ENCODE measurements around the gene FOXC2.

Gene FOXC2

GRCh38 chr16:86598607-86599565, 32.3 kb downstream of the FOXC2 start:
- TF ChIP-seq CTBP1 (IDR thresholded peaks at IDR 0.05; ENCODE audit: borderline replicate concordance) (no peak), FOXA1 (IDR thresholded peaks at IDR 0.05) (no peak), HDGF (IDR thresholded peaks at IDR 0.05; ENCODE audit: borderline replicate concordance) (no peak), TARDBP (IDR thresholded peaks at IDR 0.05) (no peak), PKNOX1 (IDR thresholded peaks at IDR 0.05) (no peak), BHLHE40 (IDR thresholded peaks at IDR 0.05; ENCODE audit: borderline replicate concordance) (no peak), SP1 (IDR thresholded peaks at IDR 0.05) (no peak), ARNT (IDR thresholded peaks at IDR 0.05) (no peak), SUZ12 (IDR thresholded peaks at IDR 0.05) (no peak), LEF1 (IDR thresholded peaks at IDR 0.05; ENCODE audit: borderline replicate concordance) (no peak), ZNF384 (IDR thresholded peaks at IDR 0.05) (no peak)
- ChIA-PET POLR2A (no interaction called here), CTCF (interaction anchor here (0.7 kb wide), 1 partner anchor 273 kb away, joined by 3 read pairs; no protein-coding TSS in a partner anchor)
- no peak for DNase-seq (ENCODE audit: extremely low spot score)

GRCh38 chr16:86601356-86601755, 34.7 kb downstream of the FOXC2 start:
- ChIA-PET CTCF (no interaction called here), POLR2A (no interaction called here)
- TF ChIP-seq HDGF (IDR thresholded peaks at IDR 0.05; ENCODE audit: borderline replicate concordance): no peak
- no peak for DNase-seq (ENCODE audit: extremely low spot score)

GRCh38 chr16:86602521-86602920, 35.9 kb downstream of the FOXC2 start:
- TF ChIP-seq ARNT (IDR thresholded peaks at IDR 0.05): no peak
- no peak for TF ChIP-seq FOXA1 (IDR thresholded peaks at IDR 0.05)
- no peak for TF ChIP-seq ELF4 (IDR thresholded peaks at IDR 0.05)
- no peak for TF ChIP-seq FOXK2 (IDR thresholded peaks at IDR 0.05)
- no peak for TF ChIP-seq BHLHE40 (IDR thresholded peaks at IDR 0.05; ENCODE audit: borderline replicate concordance)
- no peak for TF ChIP-seq TARDBP (IDR thresholded peaks at IDR 0.05)
- no peak for TF ChIP-seq SUZ12 (IDR thresholded peaks at IDR 0.05)
- TF ChIP-seq HDGF (IDR thresholded peaks at IDR 0.05; ENCODE audit: borderline replicate concordance): no peak
- no peak for TF ChIP-seq NFRKB (IDR thresholded peaks at IDR 0.05)
- no peak for TF ChIP-seq CTBP1 (IDR thresholded peaks at IDR 0.05; ENCODE audit: borderline replicate concordance)
- no peak for DNase-seq (ENCODE audit: extremely low spot score)
- ChIA-PET POLR2A (no interaction called here), CTCF (no interaction called here)

GRCh38 chr16:86604436-86605193, 38.0 kb downstream of the FOXC2 start:
- CTCF ChIA-PET: interaction anchor here (0.7 kb wide), 1 partner anchor 33 kb away, joined by 4 read pairs; no protein-coding TSS in a partner anchor
- POLR2A ChIA-PET: no interaction called here
- no peak for TF ChIP-seq BHLHE40 (IDR thresholded peaks at IDR 0.05; ENCODE audit: borderline replicate concordance)
- no peak for TF ChIP-seq ZNF384 (IDR thresholded peaks at IDR 0.05)
- no peak for TF ChIP-seq LEF1 (IDR thresholded peaks at IDR 0.05; ENCODE audit: borderline replicate concordance)
- TF ChIP-seq FOXA1 (IDR thresholded peaks at IDR 0.05): no peak
- no peak for TF ChIP-seq SUZ12 (IDR thresholded peaks at IDR 0.05)
- no peak for TF ChIP-seq HDGF (IDR thresholded peaks at IDR 0.05; ENCODE audit: borderline replicate concordance)
- TF ChIP-seq NFRKB (IDR thresholded peaks at IDR 0.05): no peak
- no peak for TF ChIP-seq CTBP1 (IDR thresholded peaks at IDR 0.05; ENCODE audit: borderline replicate concordance)
- no peak for TF ChIP-seq SP1 (IDR thresholded peaks at IDR 0.05)

GRCh38 chr16:86605950-86606349, 39.3 kb downstream of the FOXC2 start:
- TF ChIP-seq ELF4 (IDR thresholded peaks at IDR 0.05) (no peak), LEF1 (IDR thresholded peaks at IDR 0.05; ENCODE audit: borderline replicate concordance) (no peak)
- no peak for DNase-seq (ENCODE audit: extremely low spot score)
- ChIA-PET POLR2A (no interaction called here), CTCF (no interaction called here)

More at GRCh38 chr16:86604436-86605193, 38.0 kb downstream of the FOXC2 start:
- DNase-seq (ENCODE audit: extremely low spot score): no peak

GRCh38 chr16:86608301-86608747, 41.7 kb downstream of the FOXC2 start:
- CTCF ChIA-PET: no interaction called here
- no peak for DNase-seq (ENCODE audit: extremely low spot score)
- POLR2A ChIA-PET: no interaction called here
- no peak for TF ChIP-seq SUZ12 (IDR thresholded peaks at IDR 0.05)
- no peak for TF ChIP-seq NFRKB (IDR thresholded peaks at IDR 0.05)
- no peak for TF ChIP-seq PKNOX1 (IDR thresholded peaks at IDR 0.05)
- TF ChIP-seq FOXA1 (IDR thresholded peaks at IDR 0.05): no peak
- TF ChIP-seq FOXK2 (IDR thresholded peaks at IDR 0.05): no peak
- TF ChIP-seq HDGF (IDR thresholded peaks at IDR 0.05; ENCODE audit: borderline replicate concordance): no peak
- TF ChIP-seq BHLHE40 (IDR thresholded peaks at IDR 0.05; ENCODE audit: borderline replicate concordance): no peak
- TF ChIP-seq LEF1 (IDR thresholded peaks at IDR 0.05; ENCODE audit: borderline replicate concordance): no peak
- no peak for TF ChIP-seq ZNF384 (IDR thresholded peaks at IDR 0.05)

- TF ChIP-seq NFRKB (IDR thresholded peaks at IDR 0.05): no peak
- TF ChIP-seq CTBP1 (IDR thresholded peaks at IDR 0.05; ENCODE audit: borderline replicate concordance): no peak
- TF ChIP-seq FOXK2 (IDR thresholded peaks at IDR 0.05): no peak
- no peak for TF ChIP-seq ARNT (IDR thresholded peaks at IDR 0.05)
- TF ChIP-seq SP1 (IDR thresholded peaks at IDR 0.05): no peak
- no peak for TF ChIP-seq FOXA1 (IDR thresholded peaks at IDR 0.05)
- no peak for TF ChIP-seq ZNF384 (IDR thresholded peaks at IDR 0.05)
- TF ChIP-seq BHLHE40 (IDR thresholded peaks at IDR 0.05; ENCODE audit: borderline replicate concordance): no peak
- no peak for TF ChIP-seq TARDBP (IDR thresholded peaks at IDR 0.05)
- no peak for TF ChIP-seq L3MBTL2 (conservative IDR thresholded peaks at IDR 0.05)
- TF ChIP-seq PKNOX1 (IDR thresholded peaks at IDR 0.05): no peak
- TF ChIP-seq LEF1 (IDR thresholded peaks at IDR 0.05; ENCODE audit: borderline replicate concordance): no peak
- no peak for TF ChIP-seq SUZ12 (IDR thresholded peaks at IDR 0.05)
- CTCF ChIA-PET: no interaction called here
- POLR2A ChIA-PET: no interaction called here
- no peak for DNase-seq (ENCODE audit: extremely low spot score)
Observed at GRCh38 chr16:86609115-86609514, 42.5 kb downstream of the FOXC2 start.

Measured in HEK293T (cell line).